Panc1 (cell line): ENCODE data around the gene PSAP.

Source experiments
- CTCF ChIP-seq: fragments of 450-650 bp; IDR thresholded peaks from 2 replicates; pipeline ENCODE4 v1.5.1; 2017; ENCODE audit warnings: mild to moderate bottlenecking
- REST ChIP-seq, 2 experiments: IDR thresholded peaks; 2 replicates each; pipeline ENCODE4 v1.6.1; 2011 to 2012; ENCODE audit warnings: low read depth in 2 of 2, control low read depth in 1 of 2, low read length in 1 of 2, mild to moderate bottlenecking in 1 of 2, moderate library complexity in 1 of 2; ENCODE audit not compliant: insufficient read depth in 1 of 2
- TCF7L2 ChIP-seq: IDR thresholded peaks from 2 replicates; pipeline ENCODE4 v1.6.1; 2011; ENCODE audit warnings: mild to moderate bottlenecking, low read depth, low read length, inconsistent platforms

- TF ChIP-seq CTCF: no peak
- TF ChIP-seq TCF7L2: peak; percentile 41
- peak in 1 of 2 experiments; percentile 67; a peak in 1 of 4 replicates for TF ChIP-seq REST (IDR thresholded peaks at IDR 0.05; ENCODE audit: insufficient read depth in 1 of 2, low read depth in 2 of 2, low read length in 1 of 2)
Observed at GRCh38 chr10:71850743-71851464, at the start of gene PSAP.
